ENCODE results near the gene CHRND. TPM values are rescaled to one million over a fixed set of nuclear protein-coding genes. Genes with fewer than 3 reads are reported as not detected.

The CHRND gene
- polyA plus RNA-seq, 2 donors: not detected

GRCh38 chr2:232488097-232488711, 37.8 kb upstream of the CHRND start:
- Histone ChIP-seq H3K27me3 (ENCODE audit: control insufficient read depth in 1 of 2, insufficient read depth in 2 of 2, low read length in 2 of 2) (peaks cover 19 to 21% of the 10 kb centered on the region in 2 donors), H3K4me1 (ENCODE audit: control insufficient read depth in 2 of 2, insufficient read depth in 2 of 2, low read length in 1 of 2) (peaks cover 3 to 7% of the 10 kb centered on the region in 2 donors), H3K27ac (ENCODE audit: low read depth in 2 of 2, low read length in 1 of 2) (no peak overlapping the region), H3K36me3 (ENCODE audit: control insufficient read depth in 2 of 2, insufficient read depth in 2 of 2, low read length in 1 of 2) (no peaks in the 10 kb centered on the region), H3K9me3 (ENCODE audit: control insufficient read depth in 2 of 2, insufficient read depth in 1 of 2, low read depth in 1 of 2, low read length in 1 of 2) (no peaks in the 10 kb centered on the region), H3K4me3 (ENCODE audit: low read depth in 1 of 2, low read length in 2 of 2) (no peak overlapping the region)
- 47 to 55% methylated on average over 16 of the region's 16 CpGs for WGBS, 2 donors

GRCh38 chr2:232488721-232489300, 37.1 kb upstream of the CHRND start:
- peaks cover 3 to 7% of the 10 kb centered on the region in 2 donors for H3K4me1 ChIP-seq (ENCODE audit: control insufficient read depth in 2 of 2, insufficient read depth in 2 of 2, low read length in 1 of 2)
- 86 to 96% methylated on average over 5 of the region's 5 CpGs for WGBS, 2 donors
- H3K36me3 ChIP-seq (ENCODE audit: control insufficient read depth in 2 of 2, insufficient read depth in 2 of 2, low read length in 1 of 2): no peaks in the 10 kb centered on the region
- no peak overlapping the region for H3K27ac ChIP-seq (ENCODE audit: low read depth in 2 of 2, low read length in 1 of 2)
- H3K9me3 ChIP-seq (ENCODE audit: control insufficient read depth in 2 of 2, insufficient read depth in 1 of 2, low read depth in 1 of 2, low read length in 1 of 2): no peaks in the 10 kb centered on the region
- H3K4me3 ChIP-seq (ENCODE audit: low read depth in 1 of 2, low read length in 2 of 2): no peak overlapping the region
- peaks cover 19 to 21% of the 10 kb centered on the region in 2 donors for H3K27me3 ChIP-seq (ENCODE audit: control insufficient read depth in 1 of 2, insufficient read depth in 2 of 2, low read length in 2 of 2)

- Histone ChIP-seq H3K9me3 (ENCODE audit: control insufficient read depth in 2 of 2, insufficient read depth in 1 of 2, low read depth in 1 of 2, low read length in 1 of 2) (no peaks in the 10 kb centered on the region), H3K4me1 (ENCODE audit: control insufficient read depth in 2 of 2, insufficient read depth in 2 of 2, low read length in 1 of 2) (peaks cover 3 to 7% of the 10 kb centered on the region in 2 donors), H3K4me3 (ENCODE audit: low read depth in 1 of 2, low read length in 2 of 2) (no peak overlapping the region), H3K27ac (ENCODE audit: low read depth in 2 of 2, low read length in 1 of 2) (no peak overlapping the region), H3K27me3 (ENCODE audit: control insufficient read depth in 1 of 2, insufficient read depth in 2 of 2, low read length in 2 of 2) (peaks cover 19 to 21% of the 10 kb centered on the region in 2 donors), H3K36me3 (ENCODE audit: control insufficient read depth in 2 of 2, insufficient read depth in 2 of 2, low read length in 1 of 2) (no peaks in the 10 kb centered on the region)
- WGBS, 2 donors: 73 to 75% methylated on average over 9 of the region's 9 CpGs
These were observed 36.3 kb upstream of the CHRND start for GRCh38 chr2:232489516-232490220.

- Histone ChIP-seq H3K36me3 (ENCODE audit: control insufficient read depth in 2 of 2, insufficient read depth in 2 of 2, low read length in 1 of 2) (no peaks in the 10 kb centered on the region), H3K4me3 (ENCODE audit: low read depth in 1 of 2, low read length in 2 of 2) (no peak overlapping the region), H3K27me3 (ENCODE audit: control insufficient read depth in 1 of 2, insufficient read depth in 2 of 2, low read length in 2 of 2) (peaks cover 19 to 20% of the 10 kb centered on the region in 2 donors), H3K27ac (ENCODE audit: low read depth in 2 of 2, low read length in 1 of 2) (no peak overlapping the region), H3K4me1 (ENCODE audit: control insufficient read depth in 2 of 2, insufficient read depth in 2 of 2, low read length in 1 of 2) (peaks cover 3 to 7% of the 10 kb centered on the region in 2 donors), H3K9me3 (ENCODE audit: control insufficient read depth in 2 of 2, insufficient read depth in 1 of 2, low read depth in 1 of 2, low read length in 1 of 2) (no peaks in the 10 kb centered on the region)
- WGBS, 2 donors: 81 to 86% methylated on average over 30 of the region's 30 CpGs
These were observed 35.5 kb upstream of the CHRND start for GRCh38 chr2:232490221-232491138.

- H3K27ac ChIP-seq (ENCODE audit: low read depth in 2 of 2, low read length in 1 of 2): no peak overlapping the region
- H3K4me3 ChIP-seq (ENCODE audit: low read depth in 1 of 2, low read length in 2 of 2): no peak overlapping the region
- H3K4me1 ChIP-seq (ENCODE audit: control insufficient read depth in 2 of 2, insufficient read depth in 2 of 2, low read length in 1 of 2): peaks cover 0 to 7% of the 10 kb centered on the region in 2 donors
- H3K9me3 ChIP-seq (ENCODE audit: control insufficient read depth in 2 of 2, insufficient read depth in 1 of 2, low read depth in 1 of 2, low read length in 1 of 2): no peaks in the 10 kb centered on the region
- no peaks in the 10 kb centered on the region for H3K36me3 ChIP-seq (ENCODE audit: control insufficient read depth in 2 of 2, insufficient read depth in 2 of 2, low read length in 1 of 2)
- WGBS, 2 donors: 88 to 91% methylated on average over 12 of the region's 12 CpGs
- peaks cover 16 to 19% of the 10 kb centered on the region in 2 donors for H3K27me3 ChIP-seq (ENCODE audit: control insufficient read depth in 1 of 2, insufficient read depth in 2 of 2, low read length in 2 of 2)
These were observed 34.7 kb upstream of the CHRND start for GRCh38 chr2:232491139-232491780.

- Histone ChIP-seq H3K27me3 (ENCODE audit: control insufficient read depth in 1 of 2, insufficient read depth in 2 of 2, low read length in 2 of 2) (peaks cover 9 to 19% of the 10 kb centered on the region in 2 donors), H3K4me1 (ENCODE audit: control insufficient read depth in 2 of 2, insufficient read depth in 2 of 2, low read length in 1 of 2) (no peaks in the 10 kb centered on the region), H3K9me3 (ENCODE audit: control insufficient read depth in 2 of 2, insufficient read depth in 1 of 2, low read depth in 1 of 2, low read length in 1 of 2) (no peaks in the 10 kb centered on the region), H3K36me3 (ENCODE audit: control insufficient read depth in 2 of 2, insufficient read depth in 2 of 2, low read length in 1 of 2) (no peaks in the 10 kb centered on the region), H3K4me3 (ENCODE audit: low read depth in 1 of 2, low read length in 2 of 2) (no peak overlapping the region), H3K27ac (ENCODE audit: low read depth in 2 of 2, low read length in 1 of 2) (no peak overlapping the region)
- 62 to 70% methylated on average over 8 of the region's 8 CpGs for WGBS, 2 donors
These were observed 33.6 kb upstream of the CHRND start for GRCh38 chr2:232492236-232492848.

- WGBS, 2 donors: 85 to 86% methylated on average over 24 of the region's 24 CpGs
These were observed 32.8 kb upstream of the CHRND start for GRCh38 chr2:232492963-232493700.

GRCh38 chr2:232493701-232494474, 32.1 kb upstream of the CHRND start:
- WGBS, 2 donors: 78 to 84% methylated on average over 10 of the region's 10 CpGs
- Histone ChIP-seq H3K4me3 (ENCODE audit: low read depth in 1 of 2, low read length in 2 of 2) (no peak overlapping the region), H3K27me3 (ENCODE audit: control insufficient read depth in 1 of 2, insufficient read depth in 2 of 2, low read length in 2 of 2) (peaks cover 0 to 6% of the 10 kb centered on the region in 2 donors), H3K4me1 (ENCODE audit: control insufficient read depth in 2 of 2, insufficient read depth in 2 of 2, low read length in 1 of 2) (no peaks in the 10 kb centered on the region), H3K36me3 (ENCODE audit: control insufficient read depth in 2 of 2, insufficient read depth in 2 of 2, low read length in 1 of 2) (no peaks in the 10 kb centered on the region), H3K27ac (ENCODE audit: low read depth in 2 of 2, low read length in 1 of 2) (no peak overlapping the region), H3K9me3 (ENCODE audit: control insufficient read depth in 2 of 2, insufficient read depth in 1 of 2, low read depth in 1 of 2, low read length in 1 of 2) (no peaks in the 10 kb centered on the region)

More at GRCh38 chr2:232492963-232493700, 32.8 kb upstream of the CHRND start:
- Histone ChIP-seq H3K4me1 (ENCODE audit: control insufficient read depth in 2 of 2, insufficient read depth in 2 of 2, low read length in 1 of 2) (no peaks in the 10 kb centered on the region), H3K4me3 (ENCODE audit: low read depth in 1 of 2, low read length in 2 of 2) (no peak overlapping the region), H3K27ac (ENCODE audit: low read depth in 2 of 2, low read length in 1 of 2) (no peak overlapping the region), H3K36me3 (ENCODE audit: control insufficient read depth in 2 of 2, insufficient read depth in 2 of 2, low read length in 1 of 2) (no peaks in the 10 kb centered on the region), H3K27me3 (ENCODE audit: control insufficient read depth in 1 of 2, insufficient read depth in 2 of 2, low read length in 2 of 2) (peaks cover 5 to 12% of the 10 kb centered on the region in 2 donors), H3K9me3 (ENCODE audit: control insufficient read depth in 2 of 2, insufficient read depth in 1 of 2, low read depth in 1 of 2, low read length in 1 of 2) (no peaks in the 10 kb centered on the region)
